ENCODE results near the gene EXOC1.

- TF ChIP-seq, protein P1, sequence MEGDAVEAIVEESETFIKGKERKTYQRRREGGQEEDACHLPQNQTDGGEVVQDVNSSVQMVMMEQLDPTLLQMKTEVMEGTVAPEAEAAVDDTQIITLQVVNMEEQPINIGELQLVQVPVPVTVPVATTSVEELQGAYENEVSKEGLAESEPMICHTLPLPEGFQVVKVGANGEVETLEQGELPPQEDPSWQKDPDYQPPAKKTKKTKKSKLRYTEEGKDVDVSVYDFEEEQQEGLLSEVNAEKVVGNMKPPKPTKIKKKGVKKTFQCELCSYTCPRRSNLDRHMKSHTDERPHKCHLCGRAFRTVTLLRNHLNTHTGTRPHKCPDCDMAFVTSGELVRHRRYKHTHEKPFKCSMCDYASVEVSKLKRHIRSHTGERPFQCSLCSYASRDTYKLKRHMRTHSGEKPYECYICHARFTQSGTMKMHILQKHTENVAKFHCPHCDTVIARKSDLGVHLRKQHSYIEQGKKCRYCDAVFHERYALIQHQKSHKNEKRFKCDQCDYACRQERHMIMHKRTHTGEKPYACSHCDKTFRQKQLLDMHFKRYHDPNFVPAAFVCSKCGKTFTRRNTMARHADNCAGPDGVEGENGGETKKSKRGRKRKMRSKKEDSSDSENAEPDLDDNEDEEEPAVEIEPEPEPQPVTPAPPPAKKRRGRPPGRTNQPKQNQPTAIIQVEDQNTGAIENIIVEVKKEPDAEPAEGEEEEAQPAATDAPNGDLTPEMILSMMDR (IDR thresholded peaks at IDR 0.05), result no peak
- TF ChIP-seq POLR2A (IDR thresholded peaks at IDR 0.05), result no peak
Measured at GRCh38 chr4:55904576-55904975, 51.1 kb downstream of the EXOC1 start.

Data from adrenal gland (tissue), 5 donors.